CD4-positive, alpha-beta T cell treated with Interleukin-2 at 100 ng/mL for 4 hours (primary cell): ENCODE results near the gene RGS13.

Experiments
- DNase-seq: peaks from one replicate; pipeline ENCODE4 v3.0.0-alpha.2; 2020; ENCODE audit warnings: low spot score

Gene RGS13

GRCh38 chr1:192626366-192627179 lies 9.4 kb upstream of the RGS13 start:
- DNase-seq, result no peak

DNA sequence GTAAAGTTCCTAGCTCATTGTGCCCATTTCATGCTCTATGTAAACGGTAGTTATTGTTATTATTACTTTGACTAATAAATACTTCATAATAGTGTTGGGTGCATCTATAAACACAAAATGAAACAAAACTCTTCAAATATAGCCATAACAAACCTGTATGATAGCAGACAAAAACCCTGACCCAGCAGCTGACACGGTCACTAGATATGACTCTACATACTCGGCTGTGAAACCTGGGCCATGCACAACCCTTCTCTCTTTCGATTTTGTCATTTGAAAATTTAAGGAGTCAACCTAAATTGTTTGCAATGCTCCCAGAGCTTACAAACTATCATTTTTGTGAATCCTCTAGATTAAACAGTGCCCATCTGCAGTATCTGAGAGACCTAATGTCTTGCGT lies 8.0 kb upstream of the RGS13 start:
- DNase-seq, result no peak

DNA sequence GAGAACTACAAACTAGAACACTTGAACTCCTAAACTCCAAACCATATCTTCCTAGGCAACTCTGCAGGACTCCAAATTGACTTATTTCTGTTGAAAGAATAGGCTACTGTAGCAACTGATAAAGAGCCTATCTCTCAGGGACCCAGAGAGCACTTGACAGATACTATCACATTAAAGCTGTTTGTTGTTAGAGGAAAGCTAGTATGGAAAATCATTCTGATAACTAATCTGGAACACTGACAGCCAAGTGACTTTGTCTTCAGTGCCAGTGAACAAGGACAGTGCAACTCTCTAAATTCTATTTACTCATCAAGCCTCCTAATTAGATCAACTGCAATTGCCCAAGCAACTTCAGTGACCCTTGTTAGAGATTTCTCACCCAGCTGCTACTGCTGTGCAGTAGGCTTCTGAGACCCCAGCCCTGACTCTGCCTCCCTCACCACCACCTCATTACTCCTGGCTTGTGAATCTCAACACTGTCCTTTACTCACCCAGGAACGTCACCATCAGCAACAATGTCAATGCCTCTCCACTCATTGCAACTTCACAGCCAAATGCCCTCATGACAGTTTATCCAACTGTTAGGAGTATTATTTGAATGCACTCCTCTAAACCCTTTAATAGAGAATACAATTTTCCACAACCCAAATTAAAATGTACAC lies 7.4 kb upstream of the RGS13 start:
- DNase-seq, result no peak

DNA sequence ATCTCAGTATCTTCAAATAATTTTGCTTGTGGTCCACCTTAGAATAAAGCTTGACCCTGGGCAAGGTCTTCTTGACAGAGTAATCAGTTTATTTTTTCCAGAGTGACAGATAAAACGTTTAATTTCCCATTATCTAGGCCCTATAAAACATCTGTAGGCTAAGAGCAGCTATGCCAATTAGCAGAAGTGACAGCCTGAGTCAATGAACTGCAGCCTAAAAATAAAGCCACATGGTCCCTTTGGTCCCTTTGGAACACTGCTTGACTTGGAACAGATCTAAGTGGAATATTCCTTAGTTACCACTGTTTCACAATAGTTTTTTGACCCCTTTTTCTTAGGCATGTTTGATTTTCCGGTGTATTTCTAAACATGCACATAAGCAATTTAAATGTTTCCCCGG lies 6.3 kb upstream of the RGS13 start:
- DNase-seq, result no peak

GRCh38 chr1:192630521-192631287 lies 5.2 kb upstream of the RGS13 start:
- no peak for DNase-seq

DNA sequence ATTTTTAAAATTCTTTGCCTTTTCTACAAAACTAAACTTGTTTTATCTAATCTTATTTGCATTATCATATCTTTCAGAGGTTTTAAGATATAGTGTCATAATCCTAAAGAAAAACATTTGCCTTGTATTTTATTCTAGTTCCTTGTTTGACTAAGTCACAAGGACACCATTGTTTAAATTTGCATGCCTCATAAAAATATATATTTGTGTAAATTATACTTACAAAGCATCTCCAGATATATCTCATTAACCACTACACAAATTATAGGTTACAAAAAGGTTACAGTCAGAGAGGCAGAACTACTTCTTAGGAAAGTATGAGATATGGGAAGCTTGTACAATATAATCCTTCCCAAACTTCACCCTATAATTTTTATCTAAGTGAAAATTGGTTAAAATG lies 4.2 kb upstream of the RGS13 start:
- no peak for DNase-seq

DNA sequence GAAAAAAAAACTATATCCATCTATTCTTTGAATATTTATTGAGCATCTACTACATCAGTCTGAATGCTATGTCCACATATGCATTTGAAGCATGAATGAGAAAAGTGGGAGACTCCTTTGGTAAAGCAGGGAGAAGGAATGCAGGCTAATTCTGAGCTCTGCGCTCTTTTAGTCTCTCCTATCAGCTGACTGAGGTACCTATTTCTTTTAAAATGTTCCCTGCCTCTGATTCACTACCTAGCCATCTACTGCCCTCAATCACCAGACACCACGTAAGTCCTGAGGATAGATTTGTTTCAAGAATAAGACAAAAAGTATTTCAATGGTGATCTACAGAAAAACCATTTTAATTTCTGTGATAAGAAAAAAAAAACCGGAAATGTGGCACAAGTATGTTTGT lies 3.8 kb upstream of the RGS13 start:
- DNase-seq, result no peak

DNA sequence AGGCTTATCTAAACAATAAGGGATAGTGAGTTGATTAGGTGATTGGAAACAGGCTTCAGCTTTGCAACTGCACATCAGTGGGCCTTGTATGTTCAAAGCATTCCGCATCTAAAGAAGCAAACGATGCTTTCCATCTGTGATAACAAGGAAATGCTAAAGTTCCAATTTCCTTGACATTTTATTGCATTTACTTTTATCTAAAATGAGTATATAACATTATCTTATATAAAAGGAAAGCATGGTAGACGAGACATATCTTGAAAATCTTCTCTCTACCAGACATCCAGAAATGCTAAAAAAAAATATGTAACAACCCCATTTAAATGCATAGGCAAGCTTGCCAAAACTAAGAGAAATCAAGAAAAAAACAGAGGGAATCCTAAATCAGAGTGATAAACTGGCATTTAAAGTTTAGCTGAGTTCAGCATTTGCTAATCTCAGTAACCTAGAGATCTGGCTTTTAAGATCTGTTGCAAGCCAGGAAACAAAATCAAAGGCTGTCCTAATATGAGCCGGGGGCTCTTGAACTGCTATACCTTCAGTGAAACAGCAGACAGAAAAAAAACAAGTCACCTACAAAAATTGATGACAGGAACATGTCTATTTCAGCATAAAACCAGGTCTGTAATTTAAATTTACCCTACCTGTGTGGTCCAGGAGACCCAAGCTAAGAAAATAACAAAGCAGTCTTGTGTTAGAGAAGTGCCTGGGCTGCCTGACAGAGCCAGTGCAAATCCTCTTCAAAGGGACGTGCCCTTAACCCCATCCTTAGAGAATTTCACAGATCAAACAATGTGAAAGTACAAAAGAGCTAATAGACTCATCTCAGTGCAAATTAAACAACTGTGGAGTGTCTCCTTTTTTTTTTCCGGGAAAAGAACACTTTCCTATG lies 3.1 kb upstream of the RGS13 start:
- DNase-seq, result no peak

DNA sequence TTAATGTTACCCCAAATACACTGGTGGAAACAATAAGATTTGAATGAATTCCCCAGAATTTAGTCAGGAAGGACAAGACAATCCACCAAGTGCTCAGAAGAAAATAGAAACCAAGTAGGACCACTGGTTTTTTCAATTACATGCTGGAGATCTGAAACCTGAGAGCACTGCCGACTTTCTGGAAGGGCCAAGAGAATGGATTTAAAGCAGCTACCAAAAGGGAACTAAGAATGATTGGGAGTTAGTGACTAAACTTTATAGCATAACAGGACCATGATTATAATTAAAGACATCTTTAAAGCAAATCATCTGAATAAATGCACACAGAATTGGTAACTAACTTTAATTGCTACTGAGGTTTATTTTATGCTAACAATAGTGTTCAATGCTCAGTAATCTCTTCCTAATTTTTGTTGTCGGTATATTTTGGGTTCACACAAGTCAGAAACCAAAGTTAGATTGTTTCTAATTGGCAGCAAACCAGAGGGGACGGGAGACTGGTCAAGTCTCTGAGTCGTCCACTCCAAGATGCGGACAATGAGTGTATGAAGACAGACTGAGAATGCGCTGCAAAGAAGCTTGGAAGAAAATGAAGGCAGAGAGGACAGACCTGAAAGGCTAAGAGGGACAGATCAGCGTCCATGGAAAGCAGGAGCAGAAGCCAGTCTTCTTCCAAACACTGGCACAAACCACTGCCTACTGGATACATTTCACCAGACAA lies 2.3 kb upstream of the RGS13 start:
- DNase-seq, result no peak

- no peak for DNase-seq
Measured at GRCh38 chr1:192635041-192635440, 906 bp upstream of the RGS13 start.

DNA sequence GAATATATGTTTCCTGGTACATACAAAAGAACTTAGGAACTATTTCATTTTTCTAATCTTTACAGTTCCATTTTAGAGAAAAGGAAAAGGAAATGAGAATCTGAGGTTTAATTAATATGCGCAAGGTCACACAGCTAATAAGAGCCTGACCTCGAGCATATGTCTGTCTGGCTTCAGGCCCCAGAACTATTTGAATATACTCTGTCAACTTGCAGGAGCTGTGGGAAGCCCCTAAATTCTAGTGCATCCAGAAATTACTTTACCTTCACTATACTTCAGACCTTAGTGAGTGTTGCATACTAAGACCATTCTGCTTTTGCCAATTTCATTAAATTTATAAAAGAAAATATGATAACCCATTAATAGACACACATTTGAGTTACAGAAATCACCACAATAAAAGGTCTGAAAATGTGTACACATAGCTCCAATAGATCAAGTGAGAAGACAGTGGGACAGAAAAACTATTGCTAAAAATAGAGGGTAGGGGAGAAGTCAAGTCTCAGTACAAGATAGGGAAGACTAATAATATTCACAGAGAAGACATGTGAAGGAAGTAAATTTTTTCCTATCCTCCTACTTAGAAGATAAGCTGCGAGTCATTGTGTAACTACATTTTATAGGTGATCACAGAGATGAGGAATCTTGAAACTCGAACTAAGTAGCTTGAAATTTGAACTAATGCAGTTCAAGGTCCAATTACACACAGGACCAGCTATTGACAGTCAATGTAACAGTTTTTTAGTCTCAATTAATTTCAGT lies 3.8 kb downstream of the RGS13 start:
- DNase-seq, result no peak

- DNase-seq, result no peak
Measured at GRCh38 chr1:192652159-192652558, 16.2 kb downstream of the RGS13 start.

- DNase-seq, result no peak
Measured at GRCh38 chr1:192654120-192654519, 18.2 kb downstream of the RGS13 start.

DNA sequence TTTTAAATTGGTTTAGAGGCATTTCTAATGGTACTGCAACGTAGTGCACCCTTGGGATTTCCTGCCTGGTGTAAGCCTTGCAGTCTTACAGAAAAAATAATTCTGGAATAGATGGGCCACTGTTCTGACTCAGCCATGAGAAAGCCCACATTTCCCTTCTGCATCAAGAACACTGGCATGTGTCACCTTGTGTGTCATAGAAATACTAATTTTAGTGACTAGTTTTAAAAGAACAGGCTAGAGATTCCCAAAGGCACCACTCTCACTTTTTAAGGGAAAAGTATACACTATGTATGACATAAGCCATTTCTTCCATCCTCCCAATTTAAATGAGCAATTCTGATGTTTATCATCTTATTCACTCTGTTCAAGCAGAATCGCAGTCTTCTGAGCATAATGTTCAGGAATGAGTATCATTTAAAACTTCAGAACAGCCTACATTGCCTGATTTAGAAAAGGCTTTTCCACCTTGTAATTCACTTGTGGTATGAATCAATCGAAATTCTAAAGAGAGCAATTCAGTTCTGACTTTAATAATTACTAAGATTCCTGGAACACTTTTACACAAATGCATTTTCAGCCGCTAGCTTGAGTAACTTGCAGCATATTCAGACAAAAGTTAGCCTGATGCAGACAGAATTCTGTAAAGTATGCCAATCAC lies 18.8 kb downstream of the RGS13 start:
- no peak for DNase-seq

GRCh38 chr1:192657760-192658159 lies 21.8 kb downstream of the RGS13 start:
- no peak for DNase-seq

GRCh38 chr1:192658255-192658654 lies 22.3 kb downstream of the RGS13 start:
- no peak for DNase-seq

DNA sequence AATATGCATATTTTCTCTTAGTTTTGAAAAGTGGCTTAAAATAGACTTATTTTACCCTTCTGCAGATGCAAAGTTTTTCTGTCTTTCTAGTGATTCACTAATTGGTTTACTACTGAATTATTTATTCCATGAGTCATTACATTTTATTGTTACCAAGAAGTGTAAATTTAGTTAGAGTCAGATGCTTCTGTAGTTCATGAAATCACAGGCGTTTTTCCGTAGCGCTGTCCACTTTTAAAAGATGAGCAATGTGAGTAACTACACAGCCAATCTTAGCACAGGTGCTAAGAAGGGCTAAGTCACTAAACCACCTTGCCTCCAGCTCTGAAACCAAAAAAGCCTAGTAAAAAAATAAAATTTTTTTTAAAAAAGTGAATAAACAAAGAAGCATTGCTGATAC lies 24.7 kb downstream of the RGS13 start:
- no peak for DNase-seq

- no peak for DNase-seq
Measured at GRCh38 chr1:192668409-192668983, 32.5 kb downstream of the RGS13 start.

- no peak for DNase-seq
Measured at GRCh38 chr1:192669174-192669573, 33.2 kb downstream of the RGS13 start.

GRCh38 chr1:192675716-192676115 lies 39.8 kb downstream of the RGS13 start:
- no peak for DNase-seq
